DMS153 treated with DMSO at 0.1 percent for 48 hours (cell line): ENCODE data around the gene MVD.

Experiments
- DNase-seq: peaks from one replicate; lab custom pipeline; 2025; ENCODE audit not compliant: unreplicated experiment; lab: John Stamatoyannopoulos, UW

MVD gene, protein sequence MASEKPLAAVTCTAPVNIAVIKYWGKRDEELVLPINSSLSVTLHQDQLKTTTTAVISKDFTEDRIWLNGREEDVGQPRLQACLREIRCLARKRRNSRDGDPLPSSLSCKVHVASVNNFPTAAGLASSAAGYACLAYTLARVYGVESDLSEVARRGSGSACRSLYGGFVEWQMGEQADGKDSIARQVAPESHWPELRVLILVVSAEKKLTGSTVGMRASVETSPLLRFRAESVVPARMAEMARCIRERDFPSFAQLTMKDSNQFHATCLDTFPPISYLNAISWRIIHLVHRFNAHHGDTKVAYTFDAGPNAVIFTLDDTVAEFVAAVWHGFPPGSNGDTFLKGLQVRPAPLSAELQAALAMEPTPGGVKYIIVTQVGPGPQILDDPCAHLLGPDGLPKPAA

DNA sequence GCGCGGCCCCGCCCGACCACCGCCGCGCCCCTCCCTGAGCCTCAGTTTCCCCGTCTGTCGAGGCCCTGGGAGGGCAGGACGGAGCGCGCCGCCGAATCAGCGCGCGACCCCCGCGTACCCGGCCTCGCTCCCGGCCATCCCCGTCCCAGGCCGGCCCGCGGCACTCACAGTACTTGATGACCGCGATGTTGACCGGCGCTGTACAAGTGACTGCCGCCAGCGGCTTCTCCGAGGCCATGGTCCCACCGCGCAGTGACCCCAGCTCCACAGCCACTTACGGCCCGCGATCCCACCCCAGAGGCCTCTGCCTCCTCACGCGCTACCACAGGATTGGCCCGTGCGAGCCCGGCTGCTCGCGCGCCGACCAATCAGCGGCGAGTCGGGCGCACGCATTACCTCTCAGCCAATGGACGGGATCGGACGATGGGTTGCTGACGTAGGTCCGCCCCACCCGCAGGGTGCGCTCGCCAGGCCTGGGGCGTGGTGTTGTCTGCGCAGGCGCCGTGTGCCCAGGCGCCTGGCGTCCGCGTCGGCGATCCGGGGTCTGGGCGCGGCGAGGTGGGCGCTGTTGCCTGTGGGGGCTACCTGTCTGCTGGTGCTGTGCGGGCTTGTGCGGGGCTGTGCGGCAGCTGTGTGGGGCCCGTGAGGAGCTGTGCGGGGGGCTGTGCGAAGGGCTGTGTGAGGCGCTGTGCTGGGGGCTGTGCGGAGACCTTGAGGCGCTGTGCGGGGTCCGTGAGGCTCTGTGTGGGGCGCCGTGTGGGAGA lies at the start of gene MVD:
MVD (minus strand) TSS at position 249 of the 764 bp plus-strand sequence; CDS start at position 238, 11 bp downstream.
- DNase-seq: peak; percentile 90

DNA sequence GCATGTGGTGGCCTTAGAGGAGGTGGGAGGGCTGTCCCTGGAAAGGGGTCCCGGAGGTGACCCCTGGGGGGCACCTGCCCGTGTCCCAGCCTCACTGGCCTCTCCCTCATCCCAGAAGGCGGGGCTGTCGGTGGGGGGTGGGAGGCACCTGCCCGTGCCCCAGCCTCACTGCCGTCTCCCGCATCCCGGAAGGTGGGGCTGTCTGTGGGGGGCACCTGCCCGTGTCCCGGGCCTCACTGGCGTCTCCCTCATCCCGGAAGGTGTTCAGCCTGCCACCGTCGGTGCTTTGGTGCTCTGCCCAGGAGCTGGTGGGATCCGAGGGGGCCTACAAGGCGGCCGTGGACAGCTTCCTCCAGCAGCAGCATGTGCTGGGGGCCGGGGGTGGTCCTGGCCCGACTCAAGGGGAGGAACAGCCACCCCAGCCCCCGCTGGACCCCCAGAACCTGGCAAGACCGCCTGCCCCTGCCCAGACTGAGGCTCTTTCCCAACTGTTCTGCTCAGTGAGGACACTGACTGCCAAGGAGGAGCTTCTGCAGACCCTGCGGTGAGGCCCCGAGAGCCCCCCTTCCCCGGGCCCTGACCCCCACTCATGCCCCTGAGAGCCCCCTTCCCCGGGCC lies 49.6 kb upstream of the MVD start:
- no peak for DNase-seq

DNA sequence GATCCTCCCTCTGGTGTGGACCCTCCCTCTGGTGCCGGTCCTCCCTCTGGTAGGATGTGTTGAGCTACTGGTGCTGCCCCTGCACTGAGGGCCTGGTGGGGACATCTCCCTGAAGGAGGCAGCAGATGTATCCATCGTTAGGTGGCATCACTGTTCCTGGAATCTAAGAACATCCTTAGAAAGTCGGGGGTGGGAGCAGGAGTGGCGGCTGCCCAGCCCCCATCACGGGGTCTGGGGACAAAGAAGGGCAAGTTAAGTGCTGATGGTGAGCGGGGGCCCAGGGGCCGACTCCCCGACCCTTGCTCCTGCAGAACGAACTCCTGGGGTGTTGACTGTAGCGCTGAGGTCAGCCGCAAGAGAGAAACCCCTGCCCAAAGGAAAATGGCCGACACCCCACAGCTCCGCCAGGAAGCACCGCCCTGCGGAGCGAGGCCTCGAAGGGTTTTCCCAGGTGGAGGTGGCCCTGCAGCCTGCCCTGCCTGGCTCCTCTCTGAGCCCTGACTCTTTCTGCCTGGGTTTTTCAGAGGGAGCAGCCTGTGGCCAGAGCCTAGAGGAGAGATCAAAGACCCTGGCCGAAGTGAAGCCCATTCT lies 49.0 kb upstream of the MVD start:
- no peak for DNase-seq

DNA sequence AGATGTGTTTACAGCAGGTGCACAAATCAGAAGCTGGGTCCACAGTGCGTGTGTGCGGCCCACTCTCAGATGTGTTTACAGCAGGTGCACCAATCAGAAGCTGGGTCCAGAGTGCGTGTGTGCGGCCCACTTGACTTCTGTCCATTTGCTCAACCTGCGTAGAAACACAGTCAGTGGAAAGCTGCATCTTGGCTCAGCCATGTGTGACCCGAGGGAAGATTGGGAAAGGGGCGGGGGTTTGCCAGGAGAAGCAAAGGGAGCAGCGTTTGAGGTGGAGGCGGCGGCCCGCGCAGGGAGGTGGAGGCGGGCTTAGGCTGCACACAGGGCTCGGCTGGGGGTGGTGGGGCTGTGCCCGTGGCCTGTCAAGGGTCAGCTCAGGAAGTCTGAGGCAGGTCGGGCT lies 47.7 kb upstream of the MVD start:
- no peak for DNase-seq

DNA sequence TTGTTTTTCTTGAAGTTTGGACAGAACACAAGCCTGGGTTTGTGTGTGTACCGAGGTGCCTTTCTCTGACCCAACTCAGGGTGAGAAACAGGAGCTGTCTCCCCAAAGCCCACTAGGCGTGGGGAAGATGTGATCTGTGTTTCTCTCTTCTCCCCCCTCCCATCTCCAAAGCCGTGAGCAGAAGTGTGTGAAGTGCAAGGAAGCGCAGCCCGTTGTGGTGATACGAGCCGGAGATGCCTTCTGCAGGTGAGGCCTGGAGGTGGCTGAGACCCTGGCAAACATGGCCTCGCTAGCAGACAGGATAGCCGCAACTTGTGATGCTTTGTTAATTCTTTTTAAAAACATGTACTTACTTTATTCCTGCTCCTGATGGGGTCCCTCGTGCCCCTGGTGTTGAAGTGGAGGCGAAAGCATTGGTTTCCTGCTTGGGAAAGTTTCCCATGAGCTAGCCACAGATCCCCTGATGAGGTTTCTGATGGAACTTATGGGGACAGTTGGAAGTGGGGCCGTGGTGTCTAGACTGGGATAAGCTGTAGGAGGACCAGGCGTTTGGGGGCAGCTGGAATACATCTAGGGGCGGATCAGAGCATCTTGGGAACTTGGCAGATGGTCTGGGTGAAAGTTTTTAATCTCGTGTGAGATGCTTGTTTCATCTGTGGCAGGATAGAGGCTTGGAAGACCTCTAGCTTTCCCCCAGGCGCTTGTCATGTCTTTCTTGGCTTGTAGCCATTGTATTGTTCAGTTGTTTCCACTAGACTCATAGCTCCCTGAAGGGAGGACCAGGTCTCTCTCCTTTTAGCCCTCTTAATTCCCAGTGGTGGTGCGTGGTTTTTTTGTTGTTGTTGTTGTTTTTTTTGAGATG lies 44.3 kb upstream of the MVD start:
- DNase-seq: no peak

DNA sequence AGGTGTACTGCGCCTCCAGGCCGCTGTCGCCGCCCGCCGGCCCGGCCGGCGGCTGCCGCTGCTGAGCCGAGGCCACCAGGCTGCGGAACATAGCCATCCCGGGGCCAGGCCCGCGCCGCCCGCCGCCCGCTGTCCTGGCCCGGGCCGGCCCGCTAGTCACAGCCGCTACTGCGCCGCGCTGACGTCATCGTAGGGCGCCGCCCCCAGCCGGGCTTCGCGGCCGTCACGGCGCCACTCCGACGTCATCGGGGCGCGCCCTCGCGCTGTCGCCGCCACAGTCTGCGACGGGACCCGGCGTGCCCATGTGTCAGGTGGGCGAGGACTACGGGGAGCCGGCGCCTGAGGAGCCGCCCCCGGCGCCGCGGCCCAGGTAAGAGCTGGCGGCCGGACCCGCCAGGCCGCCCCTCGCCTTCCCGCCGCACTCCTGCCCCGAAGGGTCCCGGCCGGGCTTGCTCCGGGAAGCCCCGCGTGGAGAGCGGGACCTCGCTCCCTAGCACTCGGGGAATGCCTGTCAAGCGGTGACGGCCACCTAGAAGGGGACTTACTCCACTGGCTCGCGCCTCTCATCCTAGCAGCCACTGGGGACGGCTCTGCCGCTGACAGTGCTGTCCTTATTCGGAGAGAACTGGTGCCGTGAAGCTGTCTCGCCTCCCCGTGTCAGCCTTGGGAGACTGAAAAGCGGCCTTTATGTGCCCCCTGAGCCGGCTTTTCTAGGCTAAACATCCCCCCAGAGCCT lies 43.5 kb upstream of the MVD start, which contains the start of the genes CTU2 and RNF166:
CTU2 (plus strand) TSS at position 275 of the 736 bp plus-strand sequence; CDS start at position 303, 28 bp downstream.
RNF166 (minus strand) TSS at position 180 of the 736 bp plus-strand sequence; CDS start at position 97, 83 bp downstream.
- DNase-seq: peak; percentile 59

DNA sequence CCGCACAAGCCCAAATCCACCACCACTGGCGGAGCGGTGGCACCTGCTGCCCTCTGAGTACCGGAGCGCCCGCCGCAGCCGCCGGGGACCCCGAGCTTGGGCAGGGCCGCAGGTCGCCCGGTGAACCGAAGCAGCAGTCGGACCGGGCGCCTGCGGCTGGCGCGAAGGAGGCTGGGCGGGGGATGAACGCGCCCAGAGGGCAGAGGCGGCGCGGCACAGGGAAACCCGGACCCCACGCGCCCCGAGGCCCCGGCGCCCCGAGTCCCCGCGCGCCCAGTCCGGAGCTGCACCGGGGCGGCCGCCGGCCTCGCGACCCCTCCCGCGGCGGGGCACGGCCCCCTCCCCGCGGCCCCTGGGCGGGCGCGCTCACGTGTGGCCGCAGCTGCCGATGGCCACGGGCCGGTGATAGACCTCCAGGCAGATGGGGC lies 42.9 kb upstream of the MVD start:
- no peak for DNase-seq

DNA sequence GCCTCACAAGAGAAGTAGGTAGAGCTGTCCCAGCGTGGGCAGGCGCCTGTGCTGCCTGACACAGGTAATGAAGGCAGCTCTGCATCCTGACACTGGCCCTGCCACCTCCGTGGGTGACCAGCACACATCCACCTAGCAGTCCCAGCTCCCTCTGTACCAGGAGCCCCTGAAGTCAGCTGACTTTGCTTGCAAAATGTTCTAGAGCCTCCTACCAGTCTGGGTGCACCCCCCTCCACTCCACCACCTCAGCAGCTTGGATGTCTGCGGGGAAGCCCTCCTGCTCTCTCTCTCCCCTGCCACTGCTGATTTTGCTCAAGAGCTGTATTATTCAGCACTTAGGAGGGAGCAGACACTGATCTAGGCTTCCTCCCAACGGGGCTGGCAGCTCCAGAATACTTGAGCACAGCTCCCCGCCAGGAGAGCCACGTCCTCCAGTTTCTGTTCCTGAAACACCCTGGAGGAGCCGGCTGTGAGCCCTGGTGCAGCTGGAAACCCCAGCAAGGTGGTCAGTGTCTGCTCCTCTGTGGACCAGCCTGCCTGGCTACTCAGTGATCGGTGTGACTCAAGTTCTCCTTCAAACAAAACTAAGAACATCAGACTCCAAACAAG lies 42.3 kb upstream of the MVD start:
- DNase-seq: no peak

DNA sequence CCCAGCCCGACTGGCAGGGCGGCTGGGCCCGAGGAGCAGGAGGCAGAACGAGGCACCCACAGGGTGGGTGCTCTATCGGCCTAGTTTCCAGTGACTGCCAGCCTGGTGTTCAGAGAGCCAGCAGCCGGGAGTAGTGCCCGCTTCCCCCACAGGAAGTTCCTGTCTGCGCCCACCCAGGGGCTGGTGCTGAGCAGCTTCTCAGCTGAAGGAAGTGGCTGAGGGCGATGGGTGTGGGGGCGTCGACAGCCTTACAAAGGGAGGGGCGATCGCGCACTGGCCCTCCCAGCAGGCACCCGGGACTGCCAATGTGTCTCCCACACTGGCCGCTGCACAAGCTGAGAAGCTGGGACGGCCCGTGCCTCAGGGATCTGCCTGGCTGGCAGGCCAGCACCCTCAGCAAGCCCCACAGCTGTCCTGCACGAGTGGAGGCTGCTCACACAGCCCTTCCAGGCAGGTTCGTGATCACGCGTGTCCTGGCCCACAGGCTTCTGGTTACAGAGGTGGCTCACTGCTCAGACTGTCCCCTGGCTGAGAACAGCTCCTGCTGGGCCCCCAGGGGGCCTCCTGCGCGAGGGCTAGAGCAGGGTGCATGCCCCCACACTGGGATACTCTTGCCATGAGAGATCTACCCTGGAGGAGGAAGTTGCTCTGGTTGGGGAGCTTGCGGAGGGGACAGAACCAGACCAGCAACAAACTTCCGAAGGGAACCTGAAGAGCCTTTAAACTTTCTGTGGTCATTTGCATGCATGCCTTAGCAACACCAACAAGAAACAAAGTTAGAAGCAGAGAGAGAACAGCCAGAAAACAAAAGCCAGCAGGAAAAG lies 40.8 kb upstream of the MVD start:
- no peak for DNase-seq

DNA sequence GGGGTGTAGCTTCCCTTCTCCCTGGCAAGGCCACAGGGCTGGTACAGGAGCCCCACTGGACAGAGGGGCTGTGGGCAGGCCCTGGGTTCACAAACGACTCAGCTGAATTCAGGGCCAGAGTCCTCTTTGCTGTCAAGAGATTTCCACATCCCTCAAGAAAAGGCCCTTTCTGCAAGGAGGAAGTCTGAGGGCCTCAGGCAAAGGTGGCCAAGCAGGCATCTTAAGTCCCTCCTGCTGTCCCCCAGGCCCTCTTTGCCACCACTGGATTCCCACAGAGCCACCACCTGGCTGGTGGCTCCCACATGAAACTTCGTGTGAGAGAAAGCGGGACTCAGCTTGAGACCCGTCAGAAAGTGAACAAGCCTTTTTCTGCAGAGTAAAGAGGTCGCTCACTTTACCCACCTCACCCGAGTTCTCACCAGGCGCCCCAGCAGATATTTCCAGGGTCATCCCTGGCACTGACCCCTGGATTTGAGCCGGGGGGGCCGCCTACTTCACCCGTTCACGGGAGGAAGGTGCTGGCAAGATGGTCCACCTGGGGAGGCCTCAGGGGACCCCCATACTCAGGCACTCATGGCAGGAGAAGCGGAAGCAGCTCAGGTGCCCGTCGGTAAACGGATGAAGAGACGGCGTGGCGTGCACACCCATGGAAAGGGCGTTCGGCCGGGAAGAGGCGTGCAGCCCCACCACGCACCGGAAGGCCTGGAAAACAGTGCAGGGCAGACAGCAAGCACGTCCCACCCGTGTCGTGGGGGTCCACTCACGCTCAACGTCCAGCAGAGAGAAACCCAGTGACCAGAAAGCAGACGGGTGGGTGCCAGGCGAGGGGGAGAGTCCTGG lies 39.7 kb upstream of the MVD start:
- no peak for DNase-seq

DNA sequence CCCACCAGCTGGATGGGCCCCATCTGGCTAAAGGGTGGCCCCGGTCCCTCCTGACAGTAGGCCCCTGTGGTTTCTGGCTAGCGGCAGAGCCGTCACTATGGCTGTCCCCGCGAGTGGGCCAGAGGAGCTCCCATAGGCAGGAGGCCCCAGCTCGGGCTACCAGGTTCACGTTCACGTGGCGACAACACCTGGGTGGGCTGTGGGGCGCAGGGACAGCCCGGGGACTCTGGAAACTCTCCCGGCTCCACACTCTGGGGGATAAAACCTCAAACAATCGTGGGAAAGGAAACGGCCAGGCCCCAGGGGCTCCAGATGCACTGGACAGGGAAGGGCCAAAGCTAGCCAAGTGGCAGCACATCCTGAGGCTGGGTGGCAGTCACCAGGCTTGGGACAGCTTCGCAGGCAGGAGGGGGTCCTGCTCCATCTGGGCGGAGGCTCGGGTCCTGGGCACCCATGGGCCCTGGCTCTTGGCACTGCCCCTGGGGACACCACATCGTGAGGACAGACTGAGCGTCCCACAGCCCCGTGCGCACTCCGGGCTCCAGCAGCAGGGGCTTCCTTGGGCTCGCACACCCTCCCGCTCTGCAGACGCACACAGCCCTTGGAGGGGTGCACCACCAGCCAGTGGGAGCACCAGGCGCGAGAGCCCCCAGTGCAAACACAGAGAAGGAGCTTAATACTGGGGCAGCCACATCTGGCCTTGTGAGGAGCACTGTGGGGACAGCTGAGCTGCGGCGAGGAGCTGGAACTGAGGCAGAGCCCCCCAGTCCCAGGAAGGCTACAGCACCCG lies 38.9 kb upstream of the MVD start:
- DNase-seq: no peak

DNA sequence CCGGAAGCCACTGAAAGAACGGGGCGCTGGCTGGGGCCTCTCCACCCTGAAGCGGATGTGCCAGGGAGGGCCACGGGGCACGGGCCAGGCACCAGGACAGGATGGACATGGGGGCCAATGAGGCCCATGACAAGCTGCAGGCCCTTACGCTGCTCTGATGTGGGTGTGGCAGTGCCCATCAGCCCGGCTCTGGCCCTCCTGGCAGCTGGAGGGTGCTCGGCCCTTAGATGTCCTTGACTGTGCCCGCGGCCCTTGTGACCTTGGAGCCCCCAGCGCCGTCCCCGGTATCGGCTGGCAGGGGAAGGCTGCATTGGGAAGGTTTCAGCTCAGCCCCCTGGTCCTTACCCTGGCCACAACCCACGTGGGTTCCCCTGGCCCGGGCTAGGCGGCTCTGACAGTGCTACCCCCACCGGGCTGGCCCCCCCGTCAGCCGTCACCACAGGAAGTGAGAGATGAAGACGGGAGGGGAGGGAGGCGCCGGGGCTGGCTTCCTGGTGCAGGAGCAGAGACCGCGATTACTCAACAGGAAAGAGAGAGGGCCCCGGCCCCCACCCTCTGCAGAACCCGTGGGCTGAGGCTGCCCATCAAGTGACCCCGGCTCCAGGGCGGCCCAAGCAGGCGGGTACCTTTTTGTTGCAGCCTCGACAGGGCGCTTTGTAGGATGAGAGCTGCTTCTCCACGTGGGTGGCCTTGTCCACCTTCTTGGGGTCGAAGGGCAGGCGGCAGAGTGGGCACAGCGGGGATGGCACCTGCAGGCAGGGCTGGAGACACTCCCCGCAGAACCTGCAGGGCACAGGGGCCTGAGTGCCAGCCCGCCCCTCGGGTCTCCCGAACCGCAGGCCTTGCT lies 38.0 kb upstream of the MVD start:
- no peak for DNase-seq

DNA sequence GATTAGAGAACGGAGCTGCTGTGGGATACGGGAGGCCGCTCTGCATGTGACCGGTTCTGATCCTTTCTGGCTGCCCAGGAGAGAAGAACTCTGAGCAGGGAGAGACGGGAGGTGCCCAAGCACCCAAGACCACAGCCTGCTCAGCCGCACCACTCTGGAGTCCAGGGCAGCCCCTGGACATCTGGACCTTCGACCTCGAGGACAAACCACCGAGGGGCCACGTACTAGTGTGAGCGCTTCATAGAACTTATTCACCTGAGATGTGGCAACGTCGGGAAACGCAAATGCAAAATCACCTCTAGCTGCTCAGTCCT lies 37.4 kb upstream of the MVD start:
- no peak for DNase-seq

DNA sequence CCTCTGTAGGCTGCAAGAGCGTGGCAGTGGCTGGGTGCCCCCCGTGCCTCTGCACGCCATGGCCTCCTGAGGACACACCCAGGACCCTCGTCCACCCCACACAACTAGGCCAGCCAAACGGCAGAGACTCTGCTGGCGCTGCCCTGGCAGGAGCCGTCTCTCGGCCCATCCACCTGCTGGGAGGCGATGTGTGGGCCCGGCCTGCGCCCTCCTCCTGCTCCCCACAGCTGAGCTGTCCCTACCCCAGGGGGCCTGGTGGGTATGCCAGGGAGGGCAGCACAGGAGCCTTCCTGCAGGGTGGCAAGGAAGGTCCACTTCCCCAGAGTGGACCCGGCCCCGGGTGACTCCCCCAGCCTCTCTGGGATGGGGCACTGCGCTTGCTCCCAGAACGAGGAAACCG lies 36.3 kb upstream of the MVD start:
- no peak for DNase-seq

DNA sequence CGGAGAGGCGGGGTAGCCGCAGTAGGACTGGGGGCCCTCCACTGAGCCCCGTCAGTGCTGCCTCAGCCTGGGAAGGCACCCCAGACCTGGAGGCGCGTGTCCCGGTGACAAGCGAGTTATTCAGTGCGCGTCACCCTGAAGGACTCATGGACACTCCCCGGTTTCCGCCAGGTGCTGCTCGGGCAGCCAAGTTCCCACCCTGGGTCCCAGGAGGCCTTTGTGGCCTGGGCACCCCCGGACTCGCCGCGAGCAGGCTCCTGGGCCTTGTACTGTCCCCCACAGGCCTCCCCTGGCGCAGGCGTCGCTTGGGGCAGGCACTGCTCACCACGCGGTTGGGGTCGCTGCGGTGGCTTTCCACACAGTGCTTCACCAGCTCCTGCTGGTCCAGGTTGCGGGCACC lies 35.8 kb upstream of the MVD start:
- DNase-seq: no peak
